ENCODE data around the gene NLRP4.
"Not testable (repeated sequence)": the region's sequence is repeated elsewhere in the genome, so short reads cannot be mapped to it uniquely, and the experiment has no call there.

Gene NLRP4

GRCh38 chr19:55898911-55899310, 62.6 kb downstream of the NLRP4 start:
- DNase-seq (ENCODE audit: low read depth in 2 of 2) = no peak

GRCh38 chr19:55901369-55902079, 65.2 kb downstream of the NLRP4 start:
- no peak for DNase-seq (ENCODE audit: low read depth in 2 of 2)

DNA sequence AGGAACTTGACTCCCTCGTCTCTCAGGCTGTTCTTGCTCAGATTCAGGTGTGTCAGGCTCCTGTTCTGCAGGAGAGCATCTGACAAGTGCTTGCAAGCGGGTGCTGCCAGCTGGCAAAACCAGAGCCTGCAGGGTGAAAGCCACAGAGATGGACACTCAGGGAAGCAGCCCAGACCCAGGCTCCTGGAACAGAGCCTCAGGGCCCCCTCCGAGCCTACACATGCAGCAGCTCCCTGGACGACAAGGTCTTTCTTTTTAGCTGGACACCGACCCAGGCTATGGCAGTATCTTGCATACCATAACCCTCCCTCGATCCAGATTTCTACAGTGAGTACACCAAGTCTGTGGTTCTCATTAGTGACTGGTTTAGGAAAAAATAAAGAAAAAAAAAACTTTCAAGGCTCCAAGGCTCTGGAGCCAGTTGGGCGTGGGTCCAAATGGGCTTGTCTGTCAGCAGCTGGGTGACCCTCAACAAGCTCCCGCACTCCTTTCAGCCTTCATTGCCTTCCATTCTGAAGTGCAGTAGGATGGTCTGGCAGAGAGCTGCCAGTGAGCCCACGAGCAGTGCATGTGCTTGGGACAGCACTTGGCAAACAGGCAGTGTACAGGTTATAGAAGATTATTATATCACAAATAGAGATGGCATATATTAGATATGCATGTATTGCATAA, 65.9 kb downstream of the NLRP4 start:
- DNase-seq (ENCODE audit: low read depth in 2 of 2) = no peak

GRCh38 chr19:55907286-55907685, 70.9 kb downstream of the NLRP4 start:
- DNase-seq (ENCODE audit: low read depth in 2 of 2) = no peak

DNA sequence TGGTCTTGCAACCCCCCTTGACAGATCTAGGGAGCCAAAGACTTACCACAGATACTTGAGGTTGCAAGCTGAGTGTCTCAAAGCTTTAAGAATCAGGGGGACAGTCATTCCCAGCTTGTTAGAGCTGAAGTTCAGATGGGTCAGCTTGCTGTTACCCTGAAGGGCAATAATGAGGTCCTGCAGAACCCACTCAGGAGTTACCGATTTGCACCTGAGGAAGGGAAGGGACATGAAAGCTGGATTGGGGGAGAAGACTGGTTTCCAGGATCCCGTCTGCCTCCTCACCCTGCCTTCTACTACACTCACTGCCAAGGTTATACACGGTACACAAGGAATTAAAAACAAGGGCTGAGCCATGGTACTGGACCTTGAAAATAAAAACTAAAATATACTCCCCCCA, 71.4 kb downstream of the NLRP4 start:
- DNase-seq (ENCODE audit: low read depth in 2 of 2) = no peak

DNA sequence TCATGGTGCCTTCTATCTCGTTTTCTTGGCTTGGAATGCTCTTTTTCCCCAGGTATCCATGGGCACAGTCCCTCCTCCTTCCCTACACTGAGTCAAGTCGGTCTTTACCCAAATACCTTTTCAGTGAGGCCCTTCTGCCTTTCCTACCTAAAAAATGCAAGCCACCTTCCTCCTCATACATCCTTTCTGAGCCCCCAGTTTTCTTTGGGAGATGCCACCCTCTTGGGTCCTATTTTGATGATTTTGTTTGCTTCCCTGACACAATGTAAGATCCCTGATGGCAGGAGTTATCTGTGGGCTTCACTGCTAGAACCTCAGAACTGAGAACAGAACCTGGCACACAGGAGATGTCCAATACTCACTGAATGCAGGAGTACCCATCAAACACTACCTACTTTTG, 73.5 kb downstream of the NLRP4 start:
- DNase-seq (ENCODE audit: low read depth in 2 of 2) = no peak

DNA sequence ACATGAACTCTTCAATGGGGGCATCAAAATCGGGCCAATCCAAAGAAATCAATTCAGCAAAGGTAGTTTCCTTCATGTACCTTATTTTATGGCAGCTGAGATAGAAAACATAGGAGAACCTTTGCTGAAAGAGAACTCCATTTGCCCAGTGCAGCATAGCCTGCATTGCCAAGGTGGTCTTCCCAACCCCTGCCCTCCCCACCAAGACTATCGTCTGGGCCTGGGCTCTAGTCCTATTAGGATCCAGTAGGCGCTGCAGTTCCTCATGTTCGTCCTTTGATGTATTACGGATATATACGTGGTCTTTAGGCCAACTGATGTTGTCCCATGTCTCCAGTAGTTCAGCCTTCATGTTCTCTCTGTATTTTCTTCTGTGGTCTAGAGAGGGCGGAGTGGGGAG, 76.6 kb downstream of the NLRP4 start:
- no peak for DNase-seq (ENCODE audit: low read depth in 2 of 2)

- no peak for DNase-seq (ENCODE audit: low read depth in 2 of 2)
Observed at GRCh38 chr19:55913643-55914268, 77.4 kb downstream of the NLRP4 start.

DNA sequence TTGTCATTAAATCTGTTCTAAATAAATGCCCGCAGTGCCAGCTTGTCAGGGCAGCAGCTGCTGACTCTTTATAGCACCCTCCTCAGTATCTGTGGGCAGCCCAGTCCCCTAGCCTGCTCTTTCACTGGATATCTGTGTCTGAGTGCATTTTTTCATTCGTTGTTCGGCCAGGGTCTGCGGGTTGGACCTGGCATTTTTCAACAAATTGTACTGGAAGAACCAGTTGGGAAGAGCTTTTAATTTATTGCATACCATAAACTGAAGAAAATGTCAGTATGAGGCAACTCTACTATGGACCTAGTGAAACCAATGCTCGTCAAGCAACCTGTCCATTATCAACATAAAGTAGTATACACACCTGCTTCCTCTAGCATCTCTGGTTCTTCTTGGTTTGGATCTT, 87.2 kb downstream of the NLRP4 start:
- DNase-seq (ENCODE audit: low read depth in 2 of 2) = no peak

GRCh38 chr19:55927991-55928390, 91.7 kb downstream of the NLRP4 start:
- no peak for DNase-seq (ENCODE audit: low read depth in 2 of 2)

DNA sequence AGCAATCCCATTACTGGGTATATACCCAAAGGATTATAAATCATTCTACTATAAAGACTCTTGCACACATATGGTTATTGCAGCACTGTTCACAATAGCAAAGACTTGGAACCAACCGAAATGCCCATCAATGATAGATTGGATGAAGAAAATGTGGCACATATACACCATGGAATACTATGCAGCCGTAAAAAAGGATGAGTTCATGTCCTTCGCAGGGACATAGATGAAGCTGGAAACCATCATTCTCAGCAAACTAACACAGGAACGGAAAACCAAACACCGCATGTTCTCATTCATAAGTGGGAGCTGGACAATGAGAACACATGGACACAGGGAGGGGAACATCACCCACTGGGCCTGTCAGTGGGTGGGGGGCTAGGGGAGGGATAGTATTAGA, 92.9 kb downstream of the NLRP4 start:
- not testable (repeated sequence) for DNase-seq (ENCODE audit: low read depth in 2 of 2)

- DNase-seq (ENCODE audit: low read depth in 2 of 2) = no peak
Observed at GRCh38 chr19:55930996-55931515, 94.7 kb downstream of the NLRP4 start.
